ENCODE results near the gene ENOX1. TPM values are rescaled to one million over a fixed set of nuclear protein-coding genes. Genes with fewer than 3 reads are reported as not detected.

Gene ENOX1
- total RNA-seq, 1 donor from 2014 or later, result 1.1 TPM

DNA sequence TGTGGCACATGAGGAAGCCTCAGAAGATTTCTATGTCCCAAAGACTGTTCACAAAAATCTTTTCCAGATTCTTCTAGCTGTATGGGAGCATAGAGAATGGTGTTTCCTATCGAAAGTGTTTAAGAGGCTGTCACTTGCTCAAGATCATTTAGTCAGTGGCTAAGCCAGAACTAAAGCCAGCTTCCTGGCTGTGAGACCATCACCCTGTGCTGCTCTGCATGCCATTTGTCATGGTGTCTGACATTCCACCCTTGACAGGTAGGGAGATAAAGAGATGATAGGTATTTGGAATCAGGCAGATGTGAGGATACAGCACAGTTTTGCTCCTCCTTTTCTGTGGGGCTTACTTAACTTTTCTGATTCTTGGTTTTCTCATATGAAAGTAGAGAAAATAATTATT lies 586.0 kb downstream of the ENOX1 start:
- Mint-ChIP-seq H3K9me3 (peaks cover 10% of the 10 kb centered on the region), H3K4me1 (no peaks in the 10 kb centered on the region), H3K27me3 (ENCODE audit: insufficient read depth, low read depth) (peaks cover 7% of the 10 kb centered on the region), H3K4me3 (no peak overlapping the region), H3K27ac (no peak overlapping the region), H3K36me3 (no peaks in the 10 kb centered on the region)
- no peak overlapping the region for H3K4me3 ChIP-seq
- no peak overlapping the region for H2AFZ ChIP-seq (replicated peaks)
- H3K36me3 ChIP-seq, result no peaks in the 10 kb centered on the region
- H3K79me2 ChIP-seq (ENCODE audit: low read depth), result no peaks in the 10 kb centered on the region
- H3K4me2 ChIP-seq, result no peak overlapping the region
- DNase-seq (ENCODE audit: low spot score), result no peak
- H4K20me1 ChIP-seq (ENCODE audit: low read depth), result no peaks in the 10 kb centered on the region
- H3K27ac ChIP-seq, result no peak overlapping the region
- no peaks in the 10 kb centered on the region for H3K27me3 ChIP-seq
- TF ChIP-seq, protein P1, sequence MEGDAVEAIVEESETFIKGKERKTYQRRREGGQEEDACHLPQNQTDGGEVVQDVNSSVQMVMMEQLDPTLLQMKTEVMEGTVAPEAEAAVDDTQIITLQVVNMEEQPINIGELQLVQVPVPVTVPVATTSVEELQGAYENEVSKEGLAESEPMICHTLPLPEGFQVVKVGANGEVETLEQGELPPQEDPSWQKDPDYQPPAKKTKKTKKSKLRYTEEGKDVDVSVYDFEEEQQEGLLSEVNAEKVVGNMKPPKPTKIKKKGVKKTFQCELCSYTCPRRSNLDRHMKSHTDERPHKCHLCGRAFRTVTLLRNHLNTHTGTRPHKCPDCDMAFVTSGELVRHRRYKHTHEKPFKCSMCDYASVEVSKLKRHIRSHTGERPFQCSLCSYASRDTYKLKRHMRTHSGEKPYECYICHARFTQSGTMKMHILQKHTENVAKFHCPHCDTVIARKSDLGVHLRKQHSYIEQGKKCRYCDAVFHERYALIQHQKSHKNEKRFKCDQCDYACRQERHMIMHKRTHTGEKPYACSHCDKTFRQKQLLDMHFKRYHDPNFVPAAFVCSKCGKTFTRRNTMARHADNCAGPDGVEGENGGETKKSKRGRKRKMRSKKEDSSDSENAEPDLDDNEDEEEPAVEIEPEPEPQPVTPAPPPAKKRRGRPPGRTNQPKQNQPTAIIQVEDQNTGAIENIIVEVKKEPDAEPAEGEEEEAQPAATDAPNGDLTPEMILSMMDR (IDR thresholded peaks at IDR 0.05), result no peak
- TF ChIP-seq EZH2 (IDR thresholded peaks at IDR 0.05) (no peak), EZH2phosphoT487 (IDR thresholded peaks at IDR 0.05) (no peak)
- H3K4me1 ChIP-seq, result no peaks in the 10 kb centered on the region
- H3F3A ChIP-seq (ENCODE audit: low read depth), result no peaks in the 10 kb centered on the region
- no peaks in the 10 kb centered on the region for H3K9me3 ChIP-seq (ENCODE audit: low read depth)
- H3K9ac ChIP-seq, result no peak overlapping the region

DNA sequence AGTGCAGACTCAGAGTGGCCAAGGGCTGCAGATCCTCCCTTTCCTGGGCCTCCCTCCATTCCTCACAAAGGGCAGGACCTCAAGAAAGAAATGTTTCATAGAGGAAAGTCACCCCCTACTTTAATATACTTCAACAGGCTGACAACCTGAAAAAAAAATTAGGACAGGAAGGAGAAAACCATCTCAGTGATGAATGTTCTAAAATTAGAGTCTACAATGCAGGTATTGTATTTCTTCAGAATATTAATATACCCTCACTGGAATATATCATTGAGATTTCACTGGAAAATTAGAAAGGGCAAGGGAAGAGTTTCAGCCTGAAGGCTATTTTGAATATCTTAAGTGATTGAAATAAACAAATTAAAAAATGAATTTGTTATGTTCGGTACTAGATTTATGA lies 586.5 kb downstream of the ENOX1 start:
- Histone ChIP-seq H2AFZ (replicated peaks) (no peak overlapping the region), H4K20me1 (ENCODE audit: low read depth) (no peaks in the 10 kb centered on the region), H3K9ac (no peak overlapping the region), H3K36me3 (no peaks in the 10 kb centered on the region), H3K4me2 (no peak overlapping the region), H3F3A (ENCODE audit: low read depth) (no peaks in the 10 kb centered on the region), H3K79me2 (ENCODE audit: low read depth) (no peaks in the 10 kb centered on the region), H3K4me1 (no peaks in the 10 kb centered on the region), H3K27me3 (no peaks in the 10 kb centered on the region), H3K4me3 (no peak overlapping the region), H3K27ac (no peak overlapping the region), H3K9me3 (ENCODE audit: low read depth) (no peaks in the 10 kb centered on the region)
- peaks cover 10% of the 10 kb centered on the region for H3K9me3 Mint-ChIP-seq
- no peak for DNase-seq (ENCODE audit: low spot score)
- H3K36me3 Mint-ChIP-seq, result no peaks in the 10 kb centered on the region
- no peak overlapping the region for H3K4me3 Mint-ChIP-seq
- TF ChIP-seq, protein P1 (IDR thresholded peaks at IDR 0.05), result no peak
- no peak for TF ChIP-seq EZH2 (IDR thresholded peaks at IDR 0.05)
- no peak for TF ChIP-seq EZH2phosphoT487 (IDR thresholded peaks at IDR 0.05)
- H3K27ac Mint-ChIP-seq, result no peak overlapping the region
- no peaks in the 10 kb centered on the region for H3K4me1 Mint-ChIP-seq
- peaks cover 7% of the 10 kb centered on the region for H3K27me3 Mint-ChIP-seq (ENCODE audit: insufficient read depth, low read depth)

DNA sequence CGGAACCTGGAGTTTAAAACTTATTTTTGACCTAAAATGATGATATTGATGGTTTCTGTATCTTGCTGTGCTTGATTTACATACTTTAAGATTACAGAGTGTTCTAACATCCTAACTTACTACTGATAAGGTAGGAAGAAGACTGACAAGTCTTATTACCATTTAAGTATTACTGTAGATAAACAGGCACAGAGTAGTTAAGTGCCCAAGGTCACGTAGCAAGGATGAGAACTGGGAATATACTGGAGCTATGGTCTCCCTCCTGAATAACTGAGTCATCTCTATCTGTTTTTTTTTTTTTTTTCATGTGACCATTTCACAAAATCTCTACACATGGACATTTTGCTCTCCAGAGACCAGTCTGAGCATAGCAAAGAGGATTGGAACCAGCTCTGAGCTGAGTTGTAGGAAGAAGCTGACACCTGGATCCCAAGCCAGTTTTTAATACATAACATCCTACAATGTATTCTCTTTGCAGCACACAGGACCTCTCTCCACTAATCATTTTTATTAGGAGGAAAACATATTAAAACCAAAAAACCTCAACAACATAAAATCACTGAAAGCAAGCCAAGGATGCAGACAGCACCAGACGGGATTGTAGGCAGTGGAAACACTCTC lies 589.9 kb downstream of the ENOX1 start:
- no peak overlapping the region for H3K27ac Mint-ChIP-seq
- Histone ChIP-seq H2AFZ (replicated peaks) (no peak overlapping the region), H3K27me3 (no peaks in the 10 kb centered on the region)

More for the DNA sequence above, 589.9 kb downstream of the ENOX1 start:
- Histone ChIP-seq H4K20me1 (ENCODE audit: low read depth) (no peaks in the 10 kb centered on the region), H3K4me3 (no peak overlapping the region), H3F3A (ENCODE audit: low read depth) (no peaks in the 10 kb centered on the region), H3K36me3 (no peaks in the 10 kb centered on the region), H3K9ac (no peak overlapping the region), H3K79me2 (ENCODE audit: low read depth) (no peaks in the 10 kb centered on the region), H3K27ac (no peak overlapping the region), H3K4me1 (no peaks in the 10 kb centered on the region), H3K9me3 (ENCODE audit: low read depth) (no peaks in the 10 kb centered on the region), H3K4me2 (no peak overlapping the region)
- DNase-seq (ENCODE audit: low spot score), result no peak
- Mint-ChIP-seq H3K4me3 (no peak overlapping the region), H3K27me3 (ENCODE audit: insufficient read depth, low read depth) (peaks cover 7% of the 10 kb centered on the region), H3K4me1 (no peaks in the 10 kb centered on the region), H3K9me3 (peaks cover 4% of the 10 kb centered on the region), H3K36me3 (no peaks in the 10 kb centered on the region)
- TF ChIP-seq, protein P1 (IDR thresholded peaks at IDR 0.05), result no peak
- TF ChIP-seq EZH2phosphoT487 (IDR thresholded peaks at IDR 0.05) (no peak), EZH2 (IDR thresholded peaks at IDR 0.05) (no peak)
